GM23338 (cell line): Measurements from ENCODE around the gene ITIH4. TPM values are rescaled to one million over a fixed set of nuclear protein-coding genes. Genes with fewer than 3 reads are reported as not detected.

Source experiments
- ATAC-seq: fragments of 200-7000 bp; cut with Tn5 transposase; 3 replicates; pipeline ENCODE4 v1.9.1; 2020
- DNase-seq: peaks from one replicate; pipeline ENCODE4 v3.0.0-alpha.2; 2015; ENCODE audit warnings: low spot score
- H2AFZ ChIP-seq: fragments of 200-600 bp; sonication (generic); 2 replicates; pipeline ENCODE4 v1.8.0; 2016; ENCODE audit warnings: antibody characterized with exemption, mild to moderate bottlenecking, moderate library complexity
- H3F3A ChIP-seq: fragments of 200-600 bp; sonication (generic); replicated peaks from 2 replicates; pipeline ENCODE4 v1.8.0; 2017; ENCODE audit warnings: antibody characterized with exemption, mixed run types, low read depth
- H3K27ac ChIP-seq: fragments of 200-600 bp; sonication (generic); 2 replicates; pipeline ENCODE4 v1.6.1; 2016; ENCODE audit warnings: low read depth
- H3K27me3 ChIP-seq: fragments of 200-600 bp; sonication (generic); 2 replicates; pipeline ENCODE4 v1.8.0; 2016; ENCODE audit warnings: mild to moderate bottlenecking, mixed run types, moderate library complexity; ENCODE audit not compliant: insufficient read depth
- H3K36me3 ChIP-seq: fragments of 200-600 bp; sonication (generic); 2 replicates; pipeline ENCODE4 v1.8.0; 2016; ENCODE audit warnings: mild to moderate bottlenecking; ENCODE audit not compliant: insufficient read depth
- H3K4me1 ChIP-seq: fragments of 200-600 bp; sonication (generic); 2 replicates; pipeline ENCODE4 v1.8.0; 2016; ENCODE audit warnings: mild to moderate bottlenecking, moderate library complexity; ENCODE audit not compliant: insufficient read depth
- H3K4me2 ChIP-seq: fragments of 200-600 bp; sonication (generic); 2 replicates; pipeline ENCODE4 v1.7.1; 2017; ENCODE audit warnings: mixed run types
- H3K4me3 ChIP-seq: fragments of 200-600 bp; sonication (generic); 2 replicates; pipeline ENCODE4 v1.6.1; 2016; ENCODE audit warnings: mixed run types
- H3K79me2 ChIP-seq: fragments of 200-600 bp; sonication (generic); replicated peaks from 2 replicates; pipeline ENCODE4 v1.8.0; 2017; ENCODE audit warnings: mild to moderate bottlenecking; ENCODE audit not compliant: insufficient read depth
- H3K9me2 ChIP-seq: fragments of 200-600 bp; sonication (generic); 2 replicates; pipeline ENCODE4 v1.8.0; 2017; ENCODE audit not compliant: insufficient read depth
- H4K20me1 ChIP-seq: fragments of 200-600 bp; sonication (generic); replicated peaks from 2 replicates; pipeline ENCODE4 v1.8.0; 2017; ENCODE audit warnings: mild to moderate bottlenecking; ENCODE audit not compliant: insufficient read depth
- H3K27ac Mint-ChIP-seq: 2 replicates; pipeline ENCODE4 v1.8.0; 2020; ENCODE audit warnings: inconsistent platforms, mild to moderate bottlenecking, moderate library complexity, mixed read lengths
- H3K27me3 Mint-ChIP-seq: 3 replicates; pipeline ENCODE4 v1.8.0; 2022; ENCODE audit warnings: low read depth, mild to moderate bottlenecking, moderate library complexity, mixed read lengths, inconsistent platforms; ENCODE audit not compliant: insufficient read depth, poor library complexity
- H3K36me3 Mint-ChIP-seq: 3 replicates; pipeline ENCODE4 v1.8.0; 2021; ENCODE audit warnings: low read depth, mild to moderate bottlenecking, inconsistent platforms, moderate library complexity, mixed read lengths
- H3K4me1 Mint-ChIP-seq: 3 replicates; pipeline ENCODE4 v1.8.0; 2020; ENCODE audit warnings: mild to moderate bottlenecking, inconsistent platforms, mixed read lengths
- H3K4me3 Mint-ChIP-seq: 3 replicates; pipeline ENCODE4 v1.8.0; 2021; ENCODE audit warnings: moderate library complexity, mild to moderate bottlenecking, inconsistent platforms, mixed read lengths
- H3K9me3 Mint-ChIP-seq: 3 replicates; pipeline ENCODE4 v1.8.0; 2020; ENCODE audit warnings: moderate library complexity, mild to moderate bottlenecking, inconsistent platforms, mixed read lengths
- CREB1 ChIP-seq: fragments of 250-450 bp; sonication (Bioruptor Pico); IDR thresholded peaks from 2 replicates; pipeline ENCODE4 v1.5.0; 2020; ENCODE audit warnings: low read depth, mild to moderate bottlenecking, moderate library complexity
- CTCF ChIP-seq, 2 experiments: fragments of 200-600 bp in 1 of 2; sonication (generic) in 1 of 2; conservative IDR thresholded peaks; 2 replicates each; pipeline versions ENCODE4 v1.5.1 to v1.6.1; 2016 to 2017; ENCODE audit warnings: antibody characterized with exemption in 2 of 2, low read depth in 2 of 2, mild to moderate bottlenecking in 2 of 2, moderate library complexity in 1 of 2
- ETS1 ChIP-seq: IDR thresholded peaks from 2 replicates; pipeline ENCODE4 v1.6.1; 2016; ENCODE audit warnings: antibody characterized with exemption
- EZH2 ChIP-seq: fragments of 200-600 bp; sonication (generic); IDR thresholded peaks from one replicate; pipeline ENCODE4 v1.8.0; 2017; ENCODE audit warnings: antibody characterized with exemption, mild to moderate bottlenecking, low read depth; ENCODE audit not compliant: unreplicated experiment
- EZH2phosphoT487 ChIP-seq: fragments of 200-600 bp; sonication (generic); IDR thresholded peaks from one replicate; pipeline ENCODE4 v1.8.1; 2018; ENCODE audit warnings: antibody characterized with exemption; ENCODE audit not compliant: unreplicated experiment
- JUNB ChIP-seq: IDR thresholded peaks from one replicate; pipeline ENCODE4 v1.6.1; 2016; ENCODE audit warnings: antibody characterized with exemption; ENCODE audit not compliant: unreplicated experiment
- NANOG ChIP-seq: IDR thresholded peaks from 2 replicates; pipeline ENCODE4 v1.6.1; 2016; ENCODE audit warnings: antibody characterized with exemption, borderline replicate concordance
- POLR2AphosphoS5 ChIP-seq: IDR thresholded peaks from 2 replicates; pipeline ENCODE4 v1.6.1; 2016; ENCODE audit warnings: antibody characterized with exemption, low read depth
- REST ChIP-seq: IDR thresholded peaks from one replicate; pipeline ENCODE4 v1.6.1; 2018; ENCODE audit warnings: antibody characterized with exemption; ENCODE audit not compliant: unreplicated experiment
- STAT1 ChIP-seq: IDR thresholded peaks from one replicate; pipeline ENCODE4 v1.6.1; 2016; ENCODE audit warnings: antibody characterized with exemption; ENCODE audit not compliant: unreplicated experiment
- ZNF114 ChIP-seq: fragments of 250-450 bp; sonication (Bioruptor Pico); IDR thresholded peaks from 2 replicates; pipeline ENCODE4 v1.5.0; 2020; ENCODE audit warnings: mild to moderate bottlenecking, moderate library complexity
- ZNF331 ChIP-seq: fragments of 250-450 bp; sonication (Bioruptor Pico); IDR thresholded peaks from 2 replicates; pipeline ENCODE4 v1.5.0; 2020; ENCODE audit warnings: low read depth, mild to moderate bottlenecking, moderate library complexity
- ZNF462 ChIP-seq: fragments of 250-450 bp; sonication (Bioruptor Pico); IDR thresholded peaks from 2 replicates; pipeline ENCODE4 v1.5.0; 2020; ENCODE audit warnings: mild to moderate bottlenecking, moderate library complexity
- polyA plus RNA-seq: library from polyadenylated mRNA; unstranded; fragments of >200 nt; fragmentation: Nextera tagmentation; extraction: Ambion mirVana; gene quantifications from 2 replicates; pipeline ENCODE4 v1.2.1, GENCODE V29; 2016
- total RNA-seq: library from RNA; depleted of rRNA; stranded (reverse); fragments of >200 nt; shearing (Covaris generic); gene quantifications from 2 replicates; pipeline ENCODE4 v1.2.3, GENCODE V29; 2014

Gene ITIH4
- total and polyA plus RNA-seq, 2 experiments from 2014 or later: 0.82 to 1.4 TPM

- no peak for DNase-seq
- no peak for TF ChIP-seq EZH2
- no peak for TF ChIP-seq STAT1
- TF ChIP-seq CREB1 (CRISPR knock-in tag): no peak
- TF ChIP-seq ZNF331 (CRISPR knock-in tag): no peak
- no peak for TF ChIP-seq ETS1
- TF ChIP-seq EZH2phosphoT487: no peak
- no peak for TF ChIP-seq REST
- no peak for TF ChIP-seq NANOG
- no peak for TF ChIP-seq POLR2AphosphoS5
- no peak for TF ChIP-seq ZNF114 (CRISPR knock-in tag)
- TF ChIP-seq CTCF (conservative IDR thresholded peaks at IDR 0.05; ENCODE audit: low read depth in 2 of 2): no peak
- TF ChIP-seq JUNB: no peak
- TF ChIP-seq ZNF462 (CRISPR knock-in tag): no peak
- Histone ChIP-seq H3K9me2 (no peaks in the 10 kb centered on the region), H3K4me1 (no peaks in the 10 kb centered on the region), H3K4me2 (no peak overlapping the region), H3K27me3 (no peaks in the 10 kb centered on the region), H3K27ac (no peak overlapping the region), H3K36me3 (no peaks in the 10 kb centered on the region), H3F3A (no peaks in the 10 kb centered on the region), H3K79me2 (no peaks in the 10 kb centered on the region), H3K4me3 (no peak overlapping the region), H4K20me1 (no peaks in the 10 kb centered on the region), H2AFZ (no peak overlapping the region)
- H3K9me3 Mint-ChIP-seq: peaks cover 15% of the 10 kb centered on the region
- H3K27ac Mint-ChIP-seq: no peak overlapping the region
- H3K4me1 Mint-ChIP-seq: no peaks in the 10 kb centered on the region
- H3K4me3 Mint-ChIP-seq: no peak overlapping the region
- H3K27me3 Mint-ChIP-seq: no peaks in the 10 kb centered on the region
- no peak for ATAC-seq
- peaks cover 34% of the 10 kb centered on the region for H3K36me3 Mint-ChIP-seq
Measured at GRCh38 chr3:52865994-52866393, 35.5 kb upstream of the ITIH4 start.
